Loucy (cell line): ENCODE data around the gene SKIC8.

Experiments
- EZH2phosphoT487 ChIP-seq: fragments of 200-600 bp; IDR thresholded peaks from 2 replicates; pipeline ENCODE4 v1.6.1; 2018; ENCODE audit warnings: antibody characterized with exemption, mild to moderate bottlenecking, moderate library complexity, borderline replicate concordance
- TF ChIP-seq, protein P1 (sequence below): fragments of 200-600 bp; sonication (generic); conservative IDR thresholded peaks from 2 replicates; pipeline ENCODE4 v1.5.1; 2014; ENCODE audit warnings: mild to moderate bottlenecking, antibody characterized with exemption, low read length

DNA sequence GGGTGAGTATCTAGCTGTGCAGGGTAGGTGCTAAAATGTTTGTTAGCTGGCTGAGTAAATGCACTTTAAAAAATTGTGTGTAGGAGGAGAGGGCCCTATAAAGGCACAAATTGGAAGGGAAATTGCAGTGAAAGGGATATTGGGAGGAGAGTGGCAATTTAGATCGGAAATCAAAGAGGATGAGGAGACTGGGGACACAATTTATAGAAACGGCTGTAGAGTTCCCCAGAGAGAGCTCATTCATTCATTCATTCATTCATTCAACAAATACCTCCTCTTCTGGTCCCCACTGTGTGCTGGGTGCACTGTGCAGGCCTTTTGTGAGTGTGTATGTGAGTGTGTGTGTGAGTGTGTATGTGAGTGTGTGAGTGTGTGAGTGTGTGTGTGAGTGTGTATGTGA, 32.6 kb downstream of the SKIC8 start:
- TF ChIP-seq, protein P1, sequence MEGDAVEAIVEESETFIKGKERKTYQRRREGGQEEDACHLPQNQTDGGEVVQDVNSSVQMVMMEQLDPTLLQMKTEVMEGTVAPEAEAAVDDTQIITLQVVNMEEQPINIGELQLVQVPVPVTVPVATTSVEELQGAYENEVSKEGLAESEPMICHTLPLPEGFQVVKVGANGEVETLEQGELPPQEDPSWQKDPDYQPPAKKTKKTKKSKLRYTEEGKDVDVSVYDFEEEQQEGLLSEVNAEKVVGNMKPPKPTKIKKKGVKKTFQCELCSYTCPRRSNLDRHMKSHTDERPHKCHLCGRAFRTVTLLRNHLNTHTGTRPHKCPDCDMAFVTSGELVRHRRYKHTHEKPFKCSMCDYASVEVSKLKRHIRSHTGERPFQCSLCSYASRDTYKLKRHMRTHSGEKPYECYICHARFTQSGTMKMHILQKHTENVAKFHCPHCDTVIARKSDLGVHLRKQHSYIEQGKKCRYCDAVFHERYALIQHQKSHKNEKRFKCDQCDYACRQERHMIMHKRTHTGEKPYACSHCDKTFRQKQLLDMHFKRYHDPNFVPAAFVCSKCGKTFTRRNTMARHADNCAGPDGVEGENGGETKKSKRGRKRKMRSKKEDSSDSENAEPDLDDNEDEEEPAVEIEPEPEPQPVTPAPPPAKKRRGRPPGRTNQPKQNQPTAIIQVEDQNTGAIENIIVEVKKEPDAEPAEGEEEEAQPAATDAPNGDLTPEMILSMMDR: no peak
- no peak for TF ChIP-seq EZH2phosphoT487
